ENCODE measurements around the gene SPRR4. TPM values are rescaled to one million over a fixed set of nuclear protein-coding genes. Genes with fewer than 3 reads are reported as not detected.

SPRR4 gene
- total RNA-seq, 1 experiment from 2014 or later: not detected

- no peak for DNase-seq (ENCODE audit: low spot score)
- in situ Hi-C loops (cut with HindIII; ENCODE audit: low sequenced_read_pairs): no loop called here
These were observed 7.5 kb upstream of the SPRR4 start for GRCh38 chr1:152962876-152963415.

- in situ Hi-C loops (cut with HindIII; ENCODE audit: low sequenced_read_pairs): no loop called here
- DNase-seq (ENCODE audit: low spot score): no peak
These were observed 5.9 kb upstream of the SPRR4 start for GRCh38 chr1:152964536-152964935.

- in situ Hi-C loops (cut with HindIII; ENCODE audit: low sequenced_read_pairs): no loop called here
- no peak for DNase-seq (ENCODE audit: low spot score)
These were observed 4.6 kb upstream of the SPRR4 start for GRCh38 chr1:152965853-152966252.

- DNase-seq (ENCODE audit: low spot score): no peak
- in situ Hi-C loops (cut with HindIII; ENCODE audit: low sequenced_read_pairs): no loop called here
These were observed 3.2 kb upstream of the SPRR4 start for GRCh38 chr1:152967201-152967600.

- in situ Hi-C loops (cut with HindIII; ENCODE audit: low sequenced_read_pairs): no loop called here
- DNase-seq (ENCODE audit: low spot score): no peak
These were observed 2.2 kb upstream of the SPRR4 start for GRCh38 chr1:152968248-152968647.

GRCh38 chr1:152969036-152969435 lies 1.4 kb upstream of the SPRR4 start:
- in situ Hi-C loops (cut with HindIII; ENCODE audit: low sequenced_read_pairs): no loop called here

GRCh38 chr1:152972196-152972886 lies 1.9 kb downstream of the SPRR4 start:
- in situ Hi-C loops (cut with HindIII; ENCODE audit: low sequenced_read_pairs): no loop called here
- DNase-seq (ENCODE audit: low spot score): no peak

More at GRCh38 chr1:152969036-152969435, 1.4 kb upstream of the SPRR4 start:
- no peak for DNase-seq (ENCODE audit: low spot score)

GRCh38 chr1:152976688-152977087 lies 6.2 kb downstream of the SPRR4 start:
- no peak for DNase-seq (ENCODE audit: low spot score)
- in situ Hi-C loops (cut with HindIII; ENCODE audit: low sequenced_read_pairs): no loop called here

GRCh38 chr1:152977614-152978013 lies 7.2 kb downstream of the SPRR4 start:
- in situ Hi-C loops (cut with HindIII; ENCODE audit: low sequenced_read_pairs): no loop called here
- DNase-seq (ENCODE audit: low spot score): no peak

- in situ Hi-C loops (cut with HindIII; ENCODE audit: low sequenced_read_pairs): no loop called here
- DNase-seq (ENCODE audit: low spot score): no peak
These were observed 10.2 kb downstream of the SPRR4 start for GRCh38 chr1:152980676-152981075.

- in situ Hi-C loops (cut with HindIII; ENCODE audit: low sequenced_read_pairs): no loop called here
- DNase-seq (ENCODE audit: low spot score): no peak
These were observed 10.9 kb downstream of the SPRR4 start for GRCh38 chr1:152981146-152981871.

GRCh38 chr1:152982076-152982475 lies 11.6 kb downstream of the SPRR4 start:
- in situ Hi-C loops (cut with HindIII; ENCODE audit: low sequenced_read_pairs): no loop called here
- no peak for DNase-seq (ENCODE audit: low spot score)

- in situ Hi-C loops (cut with HindIII; ENCODE audit: low sequenced_read_pairs): no loop called here
These were observed 12.8 kb downstream of the SPRR4 start for GRCh38 chr1:152983234-152983633.

GRCh38 chr1:152983743-152984142 lies 13.3 kb downstream of the SPRR4 start, which contains the start of gene SPRR1A:
Gene SPRR1A, plus strand, starts transcription at chr1:152984081. Its CDS starts 1,150 bp downstream, at chr1:152985231.
- DNase-seq (ENCODE audit: low spot score): no peak
- in situ Hi-C loops (cut with HindIII; ENCODE audit: low sequenced_read_pairs): no loop called here

More at GRCh38 chr1:152983234-152983633, 12.8 kb downstream of the SPRR4 start:
- no peak for DNase-seq (ENCODE audit: low spot score)

GRCh38 chr1:152986578-152986977 lies 16.1 kb downstream of the SPRR4 start:
- in situ Hi-C loops (cut with HindIII; ENCODE audit: low sequenced_read_pairs): no loop called here
- DNase-seq (ENCODE audit: low spot score): no peak

GRCh38 chr1:152993186-152993585 lies 22.7 kb downstream of the SPRR4 start:
- in situ Hi-C loops (cut with HindIII; ENCODE audit: low sequenced_read_pairs): no loop called here
- DNase-seq (ENCODE audit: low spot score): no peak

- in situ Hi-C loops (cut with HindIII; ENCODE audit: low sequenced_read_pairs): no loop called here
- DNase-seq (ENCODE audit: low spot score): no peak
These were observed 25.4 kb downstream of the SPRR4 start for GRCh38 chr1:152995842-152996241.

GRCh38 chr1:152996633-152997400 lies 26.4 kb downstream of the SPRR4 start:
- DNase-seq (ENCODE audit: low spot score): no peak
- in situ Hi-C loops (cut with HindIII; ENCODE audit: low sequenced_read_pairs): no loop called here

- in situ Hi-C loops (cut with HindIII; ENCODE audit: low sequenced_read_pairs): no loop called here
- no peak for DNase-seq (ENCODE audit: low spot score)
These were observed 27.5 kb downstream of the SPRR4 start for GRCh38 chr1:152997901-152998300.

- in situ Hi-C loops (cut with HindIII; ENCODE audit: low sequenced_read_pairs): no loop called here
These were observed 28.0 kb downstream of the SPRR4 start for GRCh38 chr1:152998476-152998875.

More at GRCh38 chr1:152998476-152998875, 28.0 kb downstream of the SPRR4 start:
- DNase-seq (ENCODE audit: low spot score): no peak

Measured in G401 (cell line).